Endothelial cell of umbilical vein (primary cell): ENCODE measurements around the gene SGCD. TPM values are rescaled to one million over a fixed set of nuclear protein-coding genes. Genes with fewer than 3 reads are reported as not detected.

ENCODE experiments used
- BruUV-seq: library from RNA; stranded (reverse); fragments of 400-500 nt; replicated peaks from 2 replicates; lab custom pipeline; 2021; lab: Mats Ljungman, UMichigan
- CTCF ChIA-PET: fragments of 300-600, 350-600 bp; sonication (Branson Sonifier 250); formaldehyde crosslinking; loops from one replicate; lab custom pipeline; 2021; ENCODE audit warnings: antibody characterized with exemption, inconsistent platforms; lab: Charles Lee
- POLR2A ChIA-PET: fragments of 300-600, 350-600 bp; sonication (Branson Sonifier 250); formaldehyde crosslinking; loops from one replicate; lab custom pipeline; 2021; ENCODE audit warnings: antibody characterized with exemption, inconsistent platforms; lab: Charles Lee
- DNase-seq: peaks from one replicate; pipeline ENCODE4 v3.0.0-alpha.2; 2011; ENCODE audit warnings: low read depth, low spot score
- FAIRE-seq: peaks from 2 replicates; lab custom pipeline; 2011; peaks lifted over from hg19 to GRCh38; lab: Jason Lieb, UNC
- H2AFZ ChIP-seq: 2 replicates; pipeline ENCODE4 v1.6.0; 2012; ENCODE audit warnings: low read depth, low read length, control low read depth, inconsistent platforms
- H3K27ac ChIP-seq: 2 replicates; pipeline ENCODE4 v1.5.1; 2011; ENCODE audit warnings: low read depth, mild to moderate bottlenecking, control low read depth, low read length, moderate library complexity; ENCODE audit not compliant: insufficient read depth
- H3K27me3 ChIP-seq, 2 experiments: 2 replicates each; pipeline versions ENCODE4 v1.6.0 to v1.6.1; 2011; ENCODE audit warnings: low read length in 2 of 2, mixed read lengths in 1 of 2; ENCODE audit not compliant: control insufficient read depth in 2 of 2, insufficient read depth in 2 of 2
- H3K36me3 ChIP-seq, 2 experiments: 2 replicates in 1 of 2; 3 replicates in 1 of 2; pipeline ENCODE4 v1.5.1; 2011; ENCODE audit warnings: low read length in 2 of 2, mild to moderate bottlenecking in 1 of 2, moderate library complexity in 1 of 2; ENCODE audit not compliant: control insufficient read depth in 2 of 2, insufficient read depth in 2 of 2; ENCODE audit errors: extremely low read depth in 1 of 2
- H3K4me1 ChIP-seq: 3 replicates; pipeline ENCODE4 v1.5.1; 2011; ENCODE audit warnings: mild to moderate bottlenecking, low read length; ENCODE audit not compliant: control insufficient read depth, insufficient read depth; ENCODE audit errors: extremely low read depth
- H3K4me2 ChIP-seq: 2 replicates; pipeline ENCODE4 v1.6.1; 2011; ENCODE audit warnings: low read length, control low read depth, mixed read lengths; ENCODE audit not compliant: insufficient read depth
- H3K4me3 ChIP-seq, 3 experiments: fragments of 200-600 bp in 1 of 3; sonication (generic), shearing (Covaris generic) in 1 of 3; replicated peaks in 1 of 3; 2 replicates each; pipeline ENCODE4 v1.5.1; 2011 to 2016; ENCODE audit warnings: control low read depth in 3 of 3, low read length in 3 of 3, mild to moderate bottlenecking in 2 of 3, inconsistent platforms in 1 of 3, low read depth in 1 of 3, moderate library complexity in 1 of 3; ENCODE audit not compliant: insufficient read depth in 1 of 3
- H3K79me2 ChIP-seq: 2 replicates; pipeline ENCODE4 v1.6.0; 2012; ENCODE audit warnings: low read length, inconsistent platforms; ENCODE audit not compliant: control insufficient read depth, insufficient read depth
- H3K9ac ChIP-seq: replicated peaks from 2 replicates; pipeline ENCODE3; 2011; ENCODE audit warnings: low read length, control low read depth; ENCODE audit not compliant: insufficient read depth; ENCODE audit errors: extremely low read depth
- H3K9me1 ChIP-seq: replicated peaks from 3 replicates; pipeline ENCODE4 v1.6.0; 2011; ENCODE audit warnings: mild to moderate bottlenecking, low read length; ENCODE audit not compliant: control insufficient read depth, insufficient read depth; ENCODE audit errors: extremely low read depth
- H3K9me3 ChIP-seq: replicated peaks from 2 replicates; pipeline ENCODE4 v1.5.1; 2012; ENCODE audit warnings: low read length, inconsistent platforms; ENCODE audit not compliant: control insufficient read depth, insufficient read depth
- H4K20me1 ChIP-seq: replicated peaks from 2 replicates; pipeline ENCODE3; 2011; ENCODE audit warnings: mild to moderate bottlenecking, low read length; ENCODE audit not compliant: control insufficient read depth, insufficient read depth; ENCODE audit errors: extremely low read depth
- CTCF ChIP-seq, 2 donors: IDR thresholded peaks; 1 replicate in 1 of 2; 2 replicates in 1 of 2; pipeline ENCODE4 v1.5.1; 2011; ENCODE audit warnings: low read length in 2 of 2, mild to moderate bottlenecking in 2 of 2, moderate library complexity in 2 of 2, control low read depth in 1 of 2, inconsistent platforms in 1 of 2, low read depth in 1 of 2; ENCODE audit not compliant: insufficient read depth in 1 of 2; ENCODE audit errors: extremely low read depth in 1 of 2
- EZH2 ChIP-seq: IDR thresholded peaks from 2 replicates; pipeline ENCODE4 v1.6.1; 2012; ENCODE audit warnings: borderline replicate concordance, low read depth, mild to moderate bottlenecking, moderate library complexity, low read length, inconsistent platforms; ENCODE audit not compliant: severe bottlenecking
- FOS ChIP-seq: IDR thresholded peaks from 2 replicates; pipeline ENCODE4 v1.6.1; 2011; ENCODE audit warnings: mild to moderate bottlenecking, low read length, moderate library complexity, borderline replicate concordance; ENCODE audit not compliant: insufficient read depth
- GATA2 ChIP-seq: IDR thresholded peaks from 2 replicates; pipeline ENCODE4 v1.7.0; 2011; ENCODE audit warnings: low read depth, mild to moderate bottlenecking, moderate library complexity, mixed read lengths, low read length; ENCODE audit not compliant: insufficient read length, insufficient read depth
- JUN ChIP-seq: IDR thresholded peaks from 2 replicates; pipeline ENCODE4 v1.6.1; 2011; ENCODE audit warnings: borderline replicate concordance, low read depth; ENCODE audit not compliant: insufficient read length, insufficient read depth
- MAX ChIP-seq: IDR thresholded peaks from 2 replicates; pipeline ENCODE4 v1.6.1; 2011; ENCODE audit not compliant: insufficient read depth, insufficient read length
- MYC ChIP-seq: IDR thresholded peaks from one replicate; pipeline ENCODE4 v1.6.1; 2011; ENCODE audit warnings: mild to moderate bottlenecking, low read depth, low read length
- POLR2A ChIP-seq: IDR thresholded peaks from 2 replicates; pipeline ENCODE4 v1.6.1; 2012; ENCODE audit warnings: low read depth, mild to moderate bottlenecking, control low read depth, low read length
- POLR2AphosphoS5 ChIP-seq: IDR thresholded peaks from 2 replicates; pipeline ENCODE4 v1.6.1; 2012; ENCODE audit warnings: low read depth, mild to moderate bottlenecking, control low read depth, low read length, moderate library complexity; ENCODE audit not compliant: insufficient read depth
- dilution Hi-C: fragments of 300-500 bp; cut with MboI; formaldehyde crosslinking; loops from one replicate; pipeline ENCODE4 v1.15.0; 2019; ENCODE audit warnings: low sequenced_read_pairs; ENCODE audit not compliant: extremely low pct_ligation_motif_present
- intact Hi-C: fragments of 100-400 bp; cut with micrococcal nuclease; formaldehyde crosslinking; loops from one replicate; pipeline ENCODE4 v1.10.0; 2022
- polyA plus RNA-seq, 4 experiments: library from polyadenylated mRNA; depleted of rRNA in 3 of 4; stranded (reverse) in 3 of 4; unstranded in 1 of 4; fragments of >200 nt; gene quantifications; 2 replicates each; pipeline versions ENCODE4 v1.2.1 to v1.2.3, GENCODE V29; 2011 to 2012; ENCODE audit warnings: missing spikeins in 1 of 4
- total RNA-seq: library from RNA; stranded (reverse); gene quantifications from 2 replicates; pipeline ENCODE4 v1.2.3, GENCODE V29; 2021

Gene SGCD
- total and polyA plus RNA-seq, 2 donors (not counting 3 experiments of a cell fraction or from before 2014, with no cell fraction given) = not detected

- Histone ChIP-seq H3K4me1 (no peaks in the 10 kb centered on the region), H3K36me3 (no peaks in the 10 kb centered on the region), H3K9ac (no peak overlapping the region), H4K20me1 (no peaks in the 10 kb centered on the region), H2AFZ (no peak overlapping the region), H3K79me2 (no peaks in the 10 kb centered on the region), H3K27ac (no peak overlapping the region), H3K9me1 (no peaks in the 10 kb centered on the region), H3K4me2 (no peak overlapping the region), H3K9me3 (peaks cover 5% of the 10 kb centered on the region), H3K4me3 (no peak overlapping the region), H3K27me3 (no peaks in the 10 kb centered on the region)
- intact Hi-C loops (no loop called here), dilution Hi-C loops (no loop called here)
- BruUV-seq = no TSS peak
- no peak for TF ChIP-seq POLR2AphosphoS5
- no peak for TF ChIP-seq MAX
- TF ChIP-seq POLR2A = no peak
- TF ChIP-seq EZH2 = no peak
- TF ChIP-seq MYC = no peak
- no peak for TF ChIP-seq JUN
- TF ChIP-seq FOS = no peak
- no peak for TF ChIP-seq CTCF (IDR thresholded peaks at IDR 0.05; ENCODE audit: extremely low read depth in 1 of 2, insufficient read depth in 1 of 2, low read depth in 1 of 2, low read length in 2 of 2)
- no peak for TF ChIP-seq GATA2
- no peak for DNase-seq
- POLR2A ChIA-PET = no interaction called here
- CTCF ChIA-PET = no interaction called here
- no peak for FAIRE-seq
Observed at GRCh38 chr5:156589104-156589945, 262.4 kb downstream of the SGCD start.
